ENCODE results near the gene APH1A. TPM values are rescaled to one million over a fixed set of nuclear protein-coding genes. Genes with fewer than 3 reads are reported as not detected.
"Not testable (repeated sequence)": the region's sequence is repeated elsewhere in the genome, so short reads cannot be mapped to it uniquely, and the experiment has no call there.

Gene APH1A
- total and polyA plus RNA-seq, 2 of the 13 experiments (the other 11 are each of a cell fraction or from before 2014, with no cell fraction given) = 114 to 130 TPM

DNA sequence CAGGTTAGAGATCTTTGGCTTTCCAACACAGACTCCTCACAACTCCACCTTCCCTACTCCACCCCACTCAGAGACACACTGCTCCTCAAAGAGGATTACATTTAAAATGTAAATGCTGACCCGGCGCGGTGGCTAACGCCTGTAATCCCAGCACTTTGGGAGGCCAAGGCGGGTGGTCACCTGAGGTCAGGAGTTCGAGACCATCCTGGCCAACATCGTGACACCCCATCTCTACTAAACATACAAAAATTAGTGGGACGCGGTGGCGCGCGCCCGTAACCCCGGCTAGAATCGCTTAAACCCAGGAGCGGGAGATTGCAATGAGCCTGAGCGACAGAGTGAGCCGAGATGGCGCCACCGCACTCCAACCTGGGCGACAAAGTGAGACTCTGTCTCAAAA lies 31.1 kb downstream of the APH1A start (continued):
- TF ChIP-seq, protein P1, sequence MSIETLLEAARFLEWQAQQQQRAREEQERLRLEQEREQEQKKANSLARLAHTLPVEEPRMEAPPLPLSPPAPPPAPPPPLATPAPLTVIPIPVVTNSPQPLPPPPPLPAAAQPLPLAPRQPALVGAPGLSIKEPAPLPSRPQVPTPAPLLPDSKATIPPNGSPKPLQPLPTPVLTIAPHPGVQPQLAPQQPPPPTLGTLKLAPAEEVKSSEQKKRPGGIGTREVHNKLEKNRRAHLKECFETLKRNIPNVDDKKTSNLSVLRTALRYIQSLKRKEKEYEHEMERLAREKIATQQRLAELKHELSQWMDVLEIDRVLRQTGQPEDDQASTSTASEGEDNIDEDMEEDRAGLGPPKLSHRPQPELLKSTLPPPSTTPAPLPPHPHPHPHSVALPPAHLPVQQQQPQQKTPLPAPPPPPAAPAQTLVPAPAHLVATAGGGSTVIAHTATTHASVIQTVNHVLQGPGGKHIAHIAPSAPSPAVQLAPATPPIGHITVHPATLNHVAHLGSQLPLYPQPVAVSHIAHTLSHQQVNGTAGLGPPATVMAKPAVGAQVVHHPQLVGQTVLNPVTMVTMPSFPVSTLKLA (IDR thresholded peaks at IDR 0.05) = no peak
- TF ChIP-seq, protein P2, sequence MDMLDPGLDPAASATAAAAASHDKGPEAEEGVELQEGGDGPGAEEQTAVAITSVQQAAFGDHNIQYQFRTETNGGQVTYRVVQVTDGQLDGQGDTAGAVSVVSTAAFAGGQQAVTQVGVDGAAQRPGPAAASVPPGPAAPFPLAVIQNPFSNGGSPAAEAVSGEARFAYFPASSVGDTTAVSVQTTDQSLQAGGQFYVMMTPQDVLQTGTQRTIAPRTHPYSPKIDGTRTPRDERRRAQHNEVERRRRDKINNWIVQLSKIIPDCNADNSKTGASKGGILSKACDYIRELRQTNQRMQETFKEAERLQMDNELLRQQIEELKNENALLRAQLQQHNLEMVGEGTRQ (IDR thresholded peaks at IDR 0.05; ENCODE audit: low read depth, low read length) = no peak
- TF ChIP-seq, protein P2 (CRISPR knock-in tag; IDR thresholded peaks at IDR 0.05; ENCODE audit: borderline replicate concordance) = no peak
- TF ChIP-seq RBFOX2 (IDR thresholded peaks at IDR 0.05; ENCODE audit: low read depth, low read length) = no peak
- TF ChIP-seq NCOA5 (CRISPR knock-in tag; IDR thresholded peaks at IDR 0.05) = no peak
- TF ChIP-seq, protein P3, sequence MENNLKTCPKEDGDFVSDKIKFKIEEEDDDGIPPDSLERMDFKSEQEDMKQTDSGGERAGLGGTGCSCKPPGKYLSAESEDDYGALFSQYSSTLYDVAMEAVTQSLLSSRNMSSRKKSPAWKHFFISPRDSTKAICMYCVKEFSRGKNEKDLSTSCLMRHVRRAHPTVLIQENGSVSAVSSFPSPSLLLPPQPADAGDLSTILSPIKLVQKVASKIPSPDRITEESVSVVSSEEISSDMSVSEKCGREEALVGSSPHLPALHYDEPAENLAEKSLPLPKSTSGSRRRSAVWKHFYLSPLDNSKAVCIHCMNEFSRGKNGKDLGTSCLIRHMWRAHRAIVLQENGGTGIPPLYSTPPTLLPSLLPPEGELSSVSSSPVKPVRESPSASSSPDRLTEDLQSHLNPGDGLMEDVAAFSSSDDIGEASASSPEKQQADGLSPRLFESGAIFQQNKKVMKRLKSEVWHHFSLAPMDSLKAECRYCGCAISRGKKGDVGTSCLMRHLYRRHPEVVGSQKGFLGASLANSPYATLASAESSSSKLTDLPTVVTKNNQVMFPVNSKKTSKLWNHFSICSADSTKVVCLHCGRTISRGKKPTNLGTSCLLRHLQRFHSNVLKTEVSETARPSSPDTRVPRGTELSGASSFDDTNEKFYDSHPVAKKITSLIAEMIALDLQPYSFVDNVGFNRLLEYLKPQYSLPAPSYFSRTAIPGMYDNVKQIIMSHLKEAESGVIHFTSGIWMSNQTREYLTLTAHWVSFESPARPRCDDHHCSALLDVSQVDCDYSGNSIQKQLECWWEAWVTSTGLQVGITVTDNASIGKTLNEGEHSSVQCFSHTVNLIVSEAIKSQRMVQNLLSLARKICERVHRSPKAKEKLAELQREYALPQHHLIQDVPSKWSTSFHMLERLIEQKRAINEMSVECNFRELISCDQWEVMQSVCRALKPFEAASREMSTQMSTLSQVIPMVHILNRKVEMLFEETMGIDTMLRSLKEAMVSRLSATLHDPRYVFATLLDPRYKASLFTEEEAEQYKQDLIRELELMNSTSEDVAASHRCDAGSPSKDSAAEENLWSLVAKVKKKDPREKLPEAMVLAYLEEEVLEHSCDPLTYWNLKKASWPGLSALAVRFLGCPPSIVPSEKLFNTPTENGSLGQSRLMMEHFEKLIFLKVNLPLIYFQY (CRISPR knock-in tag; IDR thresholded peaks at IDR 0.05; ENCODE audit: borderline replicate concordance) = no peak
- TF ChIP-seq NFYB (CRISPR knock-in tag; IDR thresholded peaks at IDR 0.05) = no peak
- TF ChIP-seq ZNF724P (CRISPR knock-in tag; IDR thresholded peaks at IDR 0.05; ENCODE audit: borderline replicate concordance) = no peak
- no peak for TF ChIP-seq ZNF550 (CRISPR knock-in tag; IDR thresholded peaks at IDR 0.05; ENCODE audit: borderline replicate concordance)

DNA sequence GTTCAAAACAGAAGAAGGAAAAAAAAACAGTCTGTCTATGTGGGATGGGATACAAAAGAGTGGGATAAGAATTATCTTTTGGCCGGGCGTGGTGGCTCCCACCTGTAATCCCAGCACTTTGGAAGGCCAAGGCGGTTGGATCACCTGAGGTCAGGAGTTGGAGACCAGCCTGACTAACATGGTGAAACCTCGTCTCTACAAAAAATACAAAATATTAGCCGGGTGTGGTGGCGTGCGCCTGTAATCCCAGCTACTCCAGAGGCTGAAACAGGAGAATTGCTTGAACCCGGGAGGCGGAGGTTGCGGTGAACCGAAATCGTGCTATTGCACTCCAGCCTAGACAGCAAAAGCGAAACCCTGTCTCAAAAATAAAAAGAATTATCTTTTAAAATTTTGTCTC lies 31.6 kb downstream of the APH1A start:
- H3K4me3 ChIP-seq (replicated peaks in 1 of 3; ENCODE audit: insufficient read depth in 1 of 3, low read depth in 2 of 3, low read length in 3 of 3); H3K36me3 ChIP-seq (replicated peaks in 1 of 2; ENCODE audit: control insufficient read depth in 1 of 2, insufficient read depth in 2 of 2, low read length in 2 of 2); ATAC-seq; H3K4me2 ChIP-seq (ENCODE audit: low read depth, low read length); CTCF ChIA-PET (ENCODE audit: low intra/inter-chr PET ratio, low total read pairs); POLR2A ChIA-PET; H3K27ac ChIP-seq (ENCODE audit: extremely low read length, insufficient read depth, low read length); H3K9me3 ChIP-seq (ENCODE audit: low read length); H3K27me3 ChIP-seq (ENCODE audit: control insufficient read depth in 1 of 2, insufficient read depth in 2 of 2, low read length in 2 of 2); in situ Hi-C loops (cut with HindIII; ENCODE audit: extremely low pct_ligation_motif_present, low pct_unique_long_range_greater_than_20kb); H4K20me1 ChIP-seq (ENCODE audit: insufficient read depth, low read length); H3K9ac ChIP-seq (ENCODE audit: insufficient read depth, low read depth, low read length); intact Hi-C loops (cut with micrococcal nuclease; ENCODE audit: unreplicated experiment); DNase-seq (ENCODE audit: low spot score); FAIRE-seq; H2AFZ ChIP-seq (ENCODE audit: low read length); BruUV-seq (replicated peaks): not testable (repeated sequence)
- WGBS (ENCODE audit: low lambda C conversion rate) = 93% methylated on average over 13 of the region's 13 CpGs
- peaks cover 31% of the 10 kb centered on the region for H3K4me1 ChIP-seq (ENCODE audit: insufficient read depth, low read length)
- H3K79me2 ChIP-seq (ENCODE audit: insufficient read depth, low read length) = peaks cover 34% of the 10 kb centered on the region

Measured in HepG2 (cell line).